NCI-H2107 treated with DMSO at 0.1 percent for 48 hours (cell line): ENCODE results near the gene IFT27.

Experiments
- DNase-seq: peaks from one replicate; lab custom pipeline; 2025; ENCODE audit not compliant: unreplicated experiment; lab: John Stamatoyannopoulos, UW

The IFT27 gene

GRCh38 chr22:36797374-36797773 is 21.5 kb upstream of the IFT27 start:
- no peak for DNase-seq

GRCh38 chr22:36796552-36797175 is 20.7 kb upstream of the IFT27 start:
- no peak for DNase-seq

- no peak for DNase-seq
Measured at GRCh38 chr22:36795633-36796032, 19.7 kb upstream of the IFT27 start.

- DNase-seq = peak; percentile 17
Measured at GRCh38 chr22:36790648-36791047, 14.7 kb upstream of the IFT27 start.

- no peak for DNase-seq
Measured at GRCh38 chr22:36787204-36787988, 11.5 kb upstream of the IFT27 start.

GRCh38 chr22:36783743-36784142 is 7.8 kb upstream of the IFT27 start:
- DNase-seq = no peak

DNA sequence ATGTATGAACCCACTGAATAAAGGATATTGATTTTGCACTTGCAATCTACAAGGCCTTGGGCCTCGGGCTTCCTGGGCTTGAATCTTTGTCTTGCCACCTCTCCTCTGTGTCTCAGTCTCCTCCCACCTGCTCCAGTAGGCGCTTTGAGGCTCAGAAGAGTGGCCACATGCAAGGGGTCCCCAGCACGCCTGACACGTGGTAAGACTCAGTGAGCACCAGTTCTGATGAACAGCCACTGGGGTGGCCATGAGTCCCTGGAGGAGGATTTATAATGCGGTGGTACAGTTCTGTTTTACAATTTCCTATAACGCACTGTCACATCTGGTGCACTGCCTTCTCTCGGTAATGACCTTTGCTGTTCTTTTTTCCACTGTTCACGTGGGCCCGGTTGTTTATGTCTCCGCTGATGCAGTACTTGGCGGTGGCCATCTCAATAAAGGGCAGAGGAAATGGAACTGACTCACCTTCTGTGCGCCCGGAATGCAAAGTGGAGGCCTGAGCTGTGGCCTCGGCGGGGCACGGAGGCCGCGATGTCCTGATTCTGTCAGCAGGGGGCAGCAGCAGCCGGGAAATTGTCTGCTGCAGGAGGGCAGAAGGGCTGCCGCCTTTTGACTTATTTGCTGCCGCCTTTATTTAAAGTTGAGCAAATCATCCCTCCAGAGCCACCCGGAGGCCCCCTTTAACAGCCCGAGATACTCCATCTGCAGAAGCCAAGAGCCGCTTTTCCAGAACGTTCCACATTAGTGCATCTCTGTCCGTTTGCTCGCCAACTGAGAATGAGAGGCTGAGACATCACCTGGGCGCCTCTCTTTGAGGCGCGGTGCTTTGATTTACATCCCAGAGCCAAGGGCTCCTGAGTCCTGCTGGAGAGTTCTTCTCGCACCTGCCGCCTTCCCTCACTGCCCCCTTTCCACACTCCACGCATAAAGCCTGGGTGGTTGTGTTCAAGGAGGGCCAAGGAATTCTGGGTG is 6.0 kb upstream of the IFT27 start:
- no peak for DNase-seq

DNA sequence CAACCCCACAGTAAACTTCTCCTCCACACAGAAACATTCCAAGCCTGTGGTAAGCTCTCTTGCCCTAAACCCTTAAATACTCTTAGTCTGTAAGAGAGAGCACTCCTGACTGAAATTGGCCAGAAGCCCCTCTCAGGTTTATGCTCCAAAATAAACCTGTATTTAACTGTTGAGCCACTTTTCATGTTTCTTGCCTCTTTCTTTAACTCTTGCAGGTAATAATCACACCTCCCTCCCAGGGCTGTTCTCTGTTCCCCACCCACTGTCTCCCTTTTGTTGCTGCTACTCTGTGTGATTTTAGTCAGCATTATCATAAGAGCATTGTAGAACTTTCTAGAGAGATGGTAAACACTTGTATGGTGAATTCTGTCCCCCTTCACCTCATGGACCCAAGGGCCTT is 2.1 kb upstream of the IFT27 start:
- DNase-seq = no peak

GRCh38 chr22:36776722-36777121 is 803 bp upstream of the IFT27 start:
- DNase-seq = no peak

DNA sequence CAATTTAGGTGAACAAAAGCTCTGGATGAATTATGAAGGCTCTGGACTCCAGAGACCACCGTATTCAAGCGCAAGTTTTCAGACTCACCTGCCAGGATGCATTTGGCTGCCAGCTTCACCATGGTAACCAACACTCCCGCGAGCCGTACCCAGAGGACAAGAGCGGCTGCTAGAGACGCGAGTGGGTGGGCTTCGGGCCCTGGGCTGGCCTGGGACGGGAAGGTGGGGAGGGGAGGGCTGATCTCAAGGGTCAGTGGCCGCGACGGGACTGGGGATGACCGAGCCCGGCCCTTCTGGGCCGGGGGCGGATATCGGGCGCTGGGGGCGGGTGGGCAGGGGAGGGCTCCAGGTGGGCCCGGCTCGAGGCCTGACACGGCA is 344 bp downstream of the IFT27 start:
- no peak for DNase-seq

GRCh38 chr22:36773935-36774334 is 2.0 kb downstream of the IFT27 start:
- no peak for DNase-seq

- DNase-seq = no peak
Measured at GRCh38 chr22:36772451-36772850, 3.5 kb downstream of the IFT27 start.

GRCh38 chr22:36771356-36772063 is 4.4 kb downstream of the IFT27 start:
- DNase-seq = no peak

GRCh38 chr22:36770513-36771231 is 5.2 kb downstream of the IFT27 start:
- no peak for DNase-seq

- DNase-seq = no peak
Measured at GRCh38 chr22:36769541-36770512, 6.1 kb downstream of the IFT27 start.

DNA sequence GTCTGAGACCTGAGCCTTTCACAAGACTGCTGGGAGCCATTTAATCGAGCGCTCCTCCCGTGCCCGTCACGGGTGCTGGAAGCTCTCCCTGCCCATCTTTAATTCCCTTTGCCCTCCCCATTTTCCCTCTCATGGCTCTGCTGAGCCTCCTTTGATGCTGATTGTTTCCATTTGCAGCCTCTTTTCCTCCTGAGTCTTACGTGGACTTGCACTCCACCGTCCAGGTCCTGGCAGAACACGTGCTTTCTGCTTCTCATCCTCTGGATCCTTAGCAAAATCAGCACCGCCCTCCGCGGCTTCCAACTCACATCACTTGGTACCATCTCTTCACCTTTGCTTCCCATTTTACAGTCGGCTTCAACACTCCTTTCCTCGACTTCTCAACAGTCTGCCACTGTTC is 7.3 kb downstream of the IFT27 start:
- DNase-seq = no peak

DNA sequence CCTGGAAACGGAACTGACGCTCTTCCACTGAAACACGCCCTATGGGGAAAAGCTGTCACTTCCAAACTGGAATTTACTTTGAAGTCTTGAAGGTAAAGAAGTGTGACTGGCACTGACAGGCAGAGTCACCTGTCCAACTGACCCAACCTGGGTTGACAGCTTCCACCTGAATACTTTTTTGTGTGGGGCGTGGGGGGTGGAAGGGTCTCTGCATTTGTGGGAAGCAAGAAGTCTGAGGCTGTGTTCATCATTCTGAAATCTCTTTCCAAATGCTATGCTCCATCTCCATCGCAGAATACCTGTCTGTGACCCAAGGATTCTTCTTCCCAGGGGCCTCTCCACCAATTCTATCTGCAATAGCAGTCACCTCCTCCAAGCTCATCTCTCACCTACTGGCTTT is 7.8 kb downstream of the IFT27 start:
- DNase-seq = no peak

- DNase-seq = no peak
Measured at GRCh38 chr22:36767035-36767775, 8.7 kb downstream of the IFT27 start.
